GM23248 (cell line): ENCODE data around the gene BIK.

Experiments
- EZH2 ChIP-seq: fragments of 200-600 bp; sonication (generic); IDR thresholded peaks from 2 replicates; pipeline ENCODE4 v1.6.1; 2018; ENCODE audit warnings: antibody characterized with exemption, mild to moderate bottlenecking; ENCODE audit not compliant: insufficient read depth, poor library complexity, severe bottlenecking
- EZH2phosphoT487 ChIP-seq: fragments of 200-600 bp; sonication (generic); IDR thresholded peaks from 2 replicates; pipeline ENCODE4 v1.6.1; 2018; ENCODE audit warnings: antibody characterized with exemption, moderate library complexity, mild to moderate bottlenecking, low read depth; ENCODE audit not compliant: insufficient read depth

- TF ChIP-seq EZH2 (peak; percentile 75), EZH2phosphoT487 (no peak; the same call in 1 of the 2 replicates)
Measured at GRCh38 chr22:43110444-43110926, at the start of gene BIK.
